D721Med (cell line): ENCODE data around the gene METTL14.

Source experiments
- DNase-seq: peaks from one replicate; pipeline ENCODE4 v3.0.0; 2011; ENCODE audit warnings: low spot score; ENCODE audit not compliant: insufficient read length
- FAIRE-seq: peaks from 2 replicates; lab custom pipeline; 2011; peaks lifted over from hg19 to GRCh38; lab: Jason Lieb, UNC
- CTCF ChIP-seq: IDR thresholded peaks from 2 replicates; pipeline ENCODE4 v1.5.1; 2012; ENCODE audit warnings: mild to moderate bottlenecking, control low read depth; ENCODE audit not compliant: insufficient read depth; ENCODE audit errors: missing control alignments

Gene METTL14

GRCh38 chr4:118734491-118735205 lies 49.5 kb downstream of the METTL14 start:
- no peak for DNase-seq
- TF ChIP-seq CTCF = no peak
- FAIRE-seq = no peak

- no peak for TF ChIP-seq CTCF
- FAIRE-seq (no peak), DNase-seq (no peak)
These were observed 51.7 kb downstream of the METTL14 start for GRCh38 chr4:118736900-118737299.

GRCh38 chr4:118738090-118738489 lies 52.9 kb downstream of the METTL14 start:
- DNase-seq (no peak), FAIRE-seq (no peak)
- no peak for TF ChIP-seq CTCF

GRCh38 chr4:118739022-118739713 lies 54.0 kb downstream of the METTL14 start:
- TF ChIP-seq CTCF = no peak
- FAIRE-seq (no peak), DNase-seq (no peak)

GRCh38 chr4:118740869-118741268 lies 55.7 kb downstream of the METTL14 start:
- FAIRE-seq = peak; percentile 64
- no peak for DNase-seq
- peak; percentile 44 for TF ChIP-seq CTCF

GRCh38 chr4:118741301-118741855 lies 56.2 kb downstream of the METTL14 start:
- FAIRE-seq (no peak), DNase-seq (no peak)

More at GRCh38 chr4:118741301-118741855, 56.2 kb downstream of the METTL14 start:
- TF ChIP-seq CTCF = no peak
